K562 (cell line): ENCODE measurements around the gene SMCO1. TPM values are rescaled to one million over a fixed set of nuclear protein-coding genes. Genes with fewer than 3 reads are reported as not detected.
A peak's percentile ranks its signal among the peaks of the same experiment; 100 is the strongest.

Experiments
- CGGBP1 ChIP-seq: fragments of 250-450 bp; sonication (Bioruptor Pico); IDR thresholded peaks from 2 replicates; pipeline ENCODE4 v1.9.0; 2021; ENCODE audit warnings: mild to moderate bottlenecking
- CHD4 ChIP-seq: fragments of 200-600 bp; sonication (generic); IDR thresholded peaks from 3 replicates; pipeline ENCODE4 v1.6.1; 2012; ENCODE audit warnings: low read depth, mild to moderate bottlenecking, mixed read lengths, low read length, inconsistent platforms; ENCODE audit not compliant: insufficient read depth, insufficient replicate concordance, poor library complexity, severe bottlenecking
- CREB1 ChIP-seq, 2 experiments: sonication (generic) in 1 of 2; formaldehyde crosslinking in 1 of 2; IDR thresholded peaks; 2 replicates each; pipeline versions ENCODE4 v1.6.1 to v1.8.0; 2012 to 2022; ENCODE audit warnings: inconsistent platforms in 1 of 2, mild to moderate bottlenecking in 1 of 2, missing genetic modification reagents in 1 of 2, moderate library complexity in 1 of 2
- EZH2 ChIP-seq: IDR thresholded peaks from 2 replicates; pipeline ENCODE4 v1.6.1; 2012; ENCODE audit warnings: low read depth, mild to moderate bottlenecking, inconsistent platforms, low read length, borderline replicate concordance
- MAX ChIP-seq: sonication (generic); formaldehyde crosslinking; IDR thresholded peaks from 2 replicates; pipeline ENCODE4 v1.9.0; 2022; ENCODE audit warnings: mild to moderate bottlenecking, missing genetic modification reagents
- NFRKB ChIP-seq: fragments of 450-650 bp; IDR thresholded peaks from 2 replicates; pipeline ENCODE4 v1.6.1; 2016; ENCODE audit warnings: low read depth
- POLR2H ChIP-seq: IDR thresholded peaks from 2 replicates; pipeline ENCODE4 v1.6.1; 2016; ENCODE audit warnings: missing genetic modification characterization, low read depth, mild to moderate bottlenecking, control low read depth, missing compliant biosample characterization, moderate library complexity
- REST ChIP-seq, 2 experiments: fragments of 450-650 bp; formaldehyde crosslinking in 1 of 2; IDR thresholded peaks; 2 replicates each; pipeline versions ENCODE4 v1.4.0 to v1.6.1; 2014 to 2020; ENCODE audit warnings: mild to moderate bottlenecking in 2 of 2, borderline replicate concordance in 1 of 2, low read depth in 1 of 2
- SIX5 ChIP-seq, 2 experiments: IDR thresholded peaks; 2 replicates each; pipeline ENCODE4 v1.6.1; 2011; ENCODE audit warnings: low read length in 2 of 2, borderline replicate concordance in 1 of 2, low read depth in 1 of 2, mild to moderate bottlenecking in 1 of 2, moderate library complexity in 1 of 2; ENCODE audit not compliant: insufficient read depth in 1 of 2
- STAT5A ChIP-seq: IDR thresholded peaks from 2 replicates; pipeline ENCODE4 v1.6.1; 2012; ENCODE audit warnings: low read length, inconsistent platforms, borderline replicate concordance
- TAF9B ChIP-seq: fragments of 450-650 bp; IDR thresholded peaks from 2 replicates; pipeline ENCODE4 v1.6.1; 2018; ENCODE audit warnings: mild to moderate bottlenecking; ENCODE audit not compliant: partially characterized antibody
- ZBTB1 ChIP-seq: sonication (generic); formaldehyde crosslinking; IDR thresholded peaks from 2 replicates; pipeline ENCODE4 v1.8.1; 2023; ENCODE audit warnings: missing genetic modification reagents, low read depth, mild to moderate bottlenecking, borderline replicate concordance
- ZNF444 ChIP-seq: fragments of 250-450 bp; sonication (Bioruptor Pico); IDR thresholded peaks from 2 replicates; pipeline ENCODE4 v1.4.0; 2020; ENCODE audit warnings: mild to moderate bottlenecking, moderate library complexity
- ZNF766 ChIP-seq: fragments of 200-800 bp; sonication (Bioruptor generic); conservative IDR thresholded peaks from 2 replicates; pipeline ENCODE4 v1.6.1; 2016; ENCODE audit warnings: missing genetic modification characterization, missing compliant biosample characterization
- polyA plus RNA-seq, 8 experiments: library from polyadenylated mRNA; depleted of rRNA in 4 of 8; stranded (reverse) in 5 of 8; unstranded in 3 of 8; fragments of >200 nt; fragmentation: Nextera tagmentation in 2 of 8; fragmentation: Illumina TruSeq in 1 of 8; extraction: Ambion mirVana in 2 of 8; extraction: Trizol in 1 of 8; gene quantifications; 2 replicates each; pipeline versions ENCODE4 v1.2.1 to v1.2.3, GENCODE V29; 2011 to 2014; ENCODE audit warnings: inconsistent platforms in 1 of 8, missing spikeins in 1 of 8
- total RNA-seq, 7 experiments: library from RNA; depleted of rRNA in 6 of 7; stranded (reverse); fragments of >200 nt in 6 of 7; fragmentation: Illumina TruSeq in 2 of 7; extraction: Trizol in 2 of 7; gene quantifications; 2 replicates each; pipeline versions ENCODE4 v1.2.1 to v1.2.3, GENCODE V29; 2011 to 2021; ENCODE audit warnings: low replicate concordance in 1 of 7

SMCO1 gene
- total and polyA plus RNA-seq, 9 of the 15 experiments (the other 6 are each of a cell fraction or from before 2014, with no cell fraction given): 0.05 to 0.35 (median 0.12) TPM; not detected in 5

- TF ChIP-seq MAX (CRISPR knock-in tag) (peak; percentile 75), SIX5 (IDR thresholded peaks at IDR 0.05; ENCODE audit: borderline replicate concordance in 1 of 2, insufficient read depth in 1 of 2, low read depth in 1 of 2, low read length in 2 of 2) (no peak), STAT5A (no peak), EZH2 (no peak), ZNF766 (peak; percentile 15; the same call in 1 of the 2 replicates), POLR2H (tag) (peak; percentile 77), TAF9B (peak; percentile 78), NFRKB (no peak; the same call in 1 of the 2 replicates), REST (IDR thresholded peaks at IDR 0.05; ENCODE audit: borderline replicate concordance) (no peak), REST (CRISPR knock-in tag; IDR thresholded peaks at IDR 0.05; ENCODE audit: low read depth) (no peak), CREB1 (IDR thresholded peaks at IDR 0.05) (peak; percentile 94), CREB1 (CRISPR knock-in tag; IDR thresholded peaks at IDR 0.05) (peak; percentile 94), CHD4 (no peak), ZNF444 (CRISPR knock-in tag) (no peak), ZBTB1 (CRISPR knock-in tag) (peak; percentile 90; the same call in 1 of the 2 replicates), CGGBP1 (CRISPR knock-in tag) (no peak)
Observed at GRCh38 chr3:196503196-196504076, 11.7 kb downstream of the SMCO1 start, which contains the start of gene RNF168 (continued).
